ENCODE data around the gene SPATA2.

Gene SPATA2

GRCh38 chr20:49914310-49915117 lies 815 bp downstream of the SPATA2 start:
- H3K4me3 Mint-ChIP-seq: peak overlapping the region; percentile 98

DNA sequence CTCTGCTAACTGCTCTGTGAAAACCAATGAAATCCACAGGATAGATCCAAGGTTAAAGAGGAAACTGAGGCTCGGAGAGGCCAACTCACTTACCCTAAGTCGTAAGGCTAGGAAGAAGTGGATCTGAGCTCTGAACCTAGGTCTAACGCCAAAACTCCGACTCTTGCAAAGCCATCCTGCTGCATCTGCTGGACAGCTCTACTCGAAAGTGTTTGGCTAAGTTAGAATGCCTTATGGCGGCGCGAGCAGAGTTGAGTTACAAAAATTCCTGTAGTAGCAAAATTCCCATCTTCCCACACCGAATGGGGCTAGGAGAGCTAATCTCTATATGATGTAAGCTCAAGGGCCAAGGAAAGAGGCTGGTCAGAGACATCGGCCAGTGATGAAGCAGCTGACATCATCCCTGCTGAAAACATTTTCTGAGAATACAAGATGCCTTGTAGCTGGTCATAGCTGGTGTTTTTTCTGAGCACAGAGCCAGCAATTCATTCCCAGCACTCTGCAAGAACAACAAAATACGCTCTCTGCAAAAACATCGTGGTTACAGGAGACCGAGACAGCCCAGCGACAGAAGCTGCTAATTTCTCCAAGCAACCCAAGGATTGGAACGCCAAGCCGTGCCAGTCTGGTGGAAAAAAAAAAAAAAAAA lies 1.8 kb downstream of the SPATA2 start:
- H3K4me1 Mint-ChIP-seq (ENCODE audit: low read depth): peaks cover 23% of the 10 kb centered on the region
- no peaks in the 10 kb centered on the region for H3K27me3 Mint-ChIP-seq (ENCODE audit: low read depth)
- no peak overlapping the region for H3K27ac Mint-ChIP-seq
- H3K36me3 Mint-ChIP-seq (ENCODE audit: low read depth): peaks cover 4% of the 10 kb centered on the region
- H3K4me3 Mint-ChIP-seq: peak overlapping the region; percentile 98
- no peaks in the 10 kb centered on the region for H3K9me3 Mint-ChIP-seq

More at GRCh38 chr20:49914310-49915117, 815 bp downstream of the SPATA2 start:
- Mint-ChIP-seq H3K4me1 (ENCODE audit: low read depth) (peaks cover 23% of the 10 kb centered on the region), H3K27ac (peak overlapping the region; percentile 90), H3K9me3 (no peaks in the 10 kb centered on the region), H3K36me3 (ENCODE audit: low read depth) (peaks cover 2% of the 10 kb centered on the region), H3K27me3 (ENCODE audit: low read depth) (no peaks in the 10 kb centered on the region)

GRCh38 chr20:49910340-49910706 lies 5.0 kb downstream of the SPATA2 start:
- Mint-ChIP-seq H3K9me3 (no peaks in the 10 kb centered on the region), H3K4me1 (ENCODE audit: low read depth) (peaks cover 13% of the 10 kb centered on the region), H3K36me3 (ENCODE audit: low read depth) (peaks cover 19% of the 10 kb centered on the region), H3K27me3 (ENCODE audit: low read depth) (no peaks in the 10 kb centered on the region), H3K4me3 (no peak overlapping the region), H3K27ac (no peak overlapping the region)

GRCh38 chr20:49909499-49910339 lies 5.6 kb downstream of the SPATA2 start:
- Mint-ChIP-seq H3K36me3 (ENCODE audit: low read depth) (peaks cover 22% of the 10 kb centered on the region), H3K27ac (no peak overlapping the region), H3K9me3 (no peaks in the 10 kb centered on the region), H3K4me1 (ENCODE audit: low read depth) (peaks cover 13% of the 10 kb centered on the region), H3K27me3 (ENCODE audit: low read depth) (no peaks in the 10 kb centered on the region), H3K4me3 (no peak overlapping the region)

DNA sequence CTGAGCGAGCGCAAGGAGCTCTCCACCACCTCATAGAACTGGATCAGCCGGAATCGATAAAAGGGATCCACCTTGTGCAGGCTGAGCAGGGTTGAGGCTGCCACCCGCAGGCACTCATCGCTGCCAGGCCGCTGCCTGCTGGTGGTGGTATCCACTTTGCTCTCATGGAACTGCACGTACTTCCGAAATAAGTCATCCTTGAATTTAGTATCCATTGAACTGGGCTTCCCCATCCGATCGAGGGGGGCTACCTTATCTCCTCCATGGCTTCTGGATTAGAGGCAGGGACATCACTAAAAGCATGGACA lies 7.1 kb downstream of the SPATA2 start:
- Mint-ChIP-seq H3K27ac (no peak overlapping the region), H3K4me1 (ENCODE audit: low read depth) (peaks cover 1% of the 10 kb centered on the region), H3K27me3 (ENCODE audit: low read depth) (no peaks in the 10 kb centered on the region), H3K9me3 (no peaks in the 10 kb centered on the region), H3K36me3 (ENCODE audit: low read depth) (peaks cover 26% of the 10 kb centered on the region), H3K4me3 (no peak overlapping the region)

- H3K9me3 Mint-ChIP-seq: no peaks in the 10 kb centered on the region
- H3K27me3 Mint-ChIP-seq (ENCODE audit: low read depth): no peaks in the 10 kb centered on the region
- H3K27ac Mint-ChIP-seq: no peak overlapping the region
- no peaks in the 10 kb centered on the region for H3K4me1 Mint-ChIP-seq (ENCODE audit: low read depth)
- no peak overlapping the region for H3K4me3 Mint-ChIP-seq
- peaks cover 26% of the 10 kb centered on the region for H3K36me3 Mint-ChIP-seq (ENCODE audit: low read depth)
Observed at GRCh38 chr20:49907405-49908257, 7.7 kb downstream of the SPATA2 start.

GRCh38 chr20:49906615-49907154 lies 8.6 kb downstream of the SPATA2 start:
- H3K4me3 Mint-ChIP-seq: no peak overlapping the region
- no peaks in the 10 kb centered on the region for H3K9me3 Mint-ChIP-seq
- no peaks in the 10 kb centered on the region for H3K27me3 Mint-ChIP-seq (ENCODE audit: low read depth)
- H3K4me1 Mint-ChIP-seq (ENCODE audit: low read depth): no peaks in the 10 kb centered on the region
- peaks cover 26% of the 10 kb centered on the region for H3K36me3 Mint-ChIP-seq (ENCODE audit: low read depth)
- H3K27ac Mint-ChIP-seq: no peak overlapping the region

- Mint-ChIP-seq H3K36me3 (ENCODE audit: low read depth) (peaks cover 26% of the 10 kb centered on the region), H3K9me3 (no peaks in the 10 kb centered on the region), H3K4me3 (no peak overlapping the region), H3K27ac (no peak overlapping the region), H3K27me3 (ENCODE audit: low read depth) (no peaks in the 10 kb centered on the region), H3K4me1 (ENCODE audit: low read depth) (no peaks in the 10 kb centered on the region)
Observed at GRCh38 chr20:49906101-49906604, 9.2 kb downstream of the SPATA2 start.

DNA sequence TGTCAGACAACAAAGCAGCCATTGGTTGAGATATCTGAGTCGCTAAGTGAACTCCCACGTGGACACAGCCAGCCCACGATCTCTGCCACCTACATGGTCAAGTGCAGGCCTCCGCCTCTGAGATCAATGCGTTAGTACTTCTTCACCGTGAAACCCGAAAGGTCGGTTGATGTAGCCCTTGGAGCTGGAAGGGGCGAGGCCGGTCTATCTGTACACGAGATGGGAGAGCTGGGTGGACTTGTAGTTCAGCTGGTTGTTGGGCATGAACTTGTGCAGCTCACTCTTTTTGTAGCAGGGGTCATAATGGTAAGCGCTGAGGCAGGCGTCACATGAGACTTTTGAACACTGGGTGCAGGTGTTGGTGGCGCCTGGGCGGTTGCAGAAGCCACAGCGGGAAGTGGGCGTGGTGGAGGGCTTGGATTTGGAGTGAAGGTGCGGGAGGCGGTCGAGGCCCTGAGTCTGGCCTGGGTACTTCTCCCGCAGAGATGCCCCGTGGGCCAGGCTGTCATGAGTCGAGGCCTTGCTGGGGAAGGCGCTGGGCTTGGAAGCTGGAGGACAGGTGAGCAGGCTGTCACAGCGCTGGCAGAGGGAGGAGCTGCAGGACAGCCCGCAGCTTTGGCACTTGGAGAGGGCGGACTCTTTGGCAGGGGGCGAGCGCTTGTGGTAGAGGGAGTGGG lies 9.8 kb downstream of the SPATA2 start:
- H3K9me3 Mint-ChIP-seq: no peaks in the 10 kb centered on the region
- H3K27ac Mint-ChIP-seq: no peak overlapping the region
- peaks cover 26% of the 10 kb centered on the region for H3K36me3 Mint-ChIP-seq (ENCODE audit: low read depth)
- no peaks in the 10 kb centered on the region for H3K4me1 Mint-ChIP-seq (ENCODE audit: low read depth)
- H3K4me3 Mint-ChIP-seq: no peak overlapping the region
- H3K27me3 Mint-ChIP-seq (ENCODE audit: low read depth): no peaks in the 10 kb centered on the region

- Mint-ChIP-seq H3K4me3 (no peak overlapping the region), H3K27me3 (ENCODE audit: low read depth) (no peaks in the 10 kb centered on the region), H3K4me1 (ENCODE audit: low read depth) (no peaks in the 10 kb centered on the region), H3K9me3 (no peaks in the 10 kb centered on the region), H3K36me3 (ENCODE audit: low read depth) (peaks cover 24% of the 10 kb centered on the region), H3K27ac (no peak overlapping the region)
Observed at GRCh38 chr20:49904440-49905214, 10.7 kb downstream of the SPATA2 start.

GRCh38 chr20:49901588-49901987 lies 13.7 kb downstream of the SPATA2 start:
- Mint-ChIP-seq H3K4me3 (no peak overlapping the region), H3K4me1 (ENCODE audit: low read depth) (no peaks in the 10 kb centered on the region), H3K27ac (no peak overlapping the region), H3K9me3 (no peaks in the 10 kb centered on the region), H3K36me3 (ENCODE audit: low read depth) (peaks cover 13% of the 10 kb centered on the region), H3K27me3 (ENCODE audit: low read depth) (no peaks in the 10 kb centered on the region)

GRCh38 chr20:49899541-49900383 lies 15.6 kb downstream of the SPATA2 start:
- no peaks in the 10 kb centered on the region for H3K4me1 Mint-ChIP-seq (ENCODE audit: low read depth)
- H3K27ac Mint-ChIP-seq: no peak overlapping the region
- H3K4me3 Mint-ChIP-seq: no peak overlapping the region
- peaks cover 4% of the 10 kb centered on the region for H3K36me3 Mint-ChIP-seq (ENCODE audit: low read depth)
- no peaks in the 10 kb centered on the region for H3K9me3 Mint-ChIP-seq
- H3K27me3 Mint-ChIP-seq (ENCODE audit: low read depth): no peaks in the 10 kb centered on the region

All from T-helper 1 cell treated with Interleukin-12 subunit alpha and Interleukin-12 subunit beta and Interleukin-4 antibody, amounts not matched to agents 30 μg/mL and 1 μg/mL, for 36 hours (primary cell).